KMS-11 (cell line): ENCODE results near the gene NSD2.

Experiments used
- H2AFZ ChIP-seq: fragments of 200-600 bp; sonication (generic); 2 replicates; pipeline ENCODE4 v1.6.1; 2016; ENCODE audit warnings: antibody characterized with exemption, mixed run types, low read depth
- H3K27ac ChIP-seq: fragments of 200-600 bp; sonication (generic); 2 replicates; pipeline ENCODE4 v1.6.1; 2016; ENCODE audit warnings: mild to moderate bottlenecking, mixed run types
- H3K27me3 ChIP-seq: fragments of 200-600 bp; sonication (generic); 2 replicates; pipeline ENCODE4 v1.6.1; 2017; ENCODE audit warnings: mild to moderate bottlenecking, low read depth, mixed run types, moderate library complexity; ENCODE audit not compliant: insufficient read depth
- H3K36me3 ChIP-seq: fragments of 200-600 bp; sonication (generic); 2 replicates; pipeline ENCODE4 v1.6.1; 2017; ENCODE audit warnings: mild to moderate bottlenecking, mixed run types; ENCODE audit not compliant: insufficient read depth
- H3K4me1 ChIP-seq: fragments of 200-600 bp; sonication (generic); 2 replicates; pipeline ENCODE4 v1.6.1; 2016; ENCODE audit warnings: mild to moderate bottlenecking, low read depth, mixed run types; ENCODE audit not compliant: poor library complexity, severe bottlenecking
- H3K4me2 ChIP-seq: fragments of 200-600 bp; sonication (generic); 2 replicates; pipeline ENCODE4 v1.7.0; 2016; ENCODE audit warnings: mild to moderate bottlenecking, mixed run types
- H3K4me3 ChIP-seq: fragments of 200-600 bp; sonication (generic); IDR thresholded peaks from 2 replicates; pipeline ENCODE4 v1.6.1; 2017; ENCODE audit warnings: low read depth, low read length, mixed read lengths; ENCODE audit not compliant: insufficient read depth
- H3K79me2 ChIP-seq: fragments of 200-600 bp; sonication (generic); 2 replicates; pipeline ENCODE4 v1.6.1; 2016; ENCODE audit warnings: low read depth, mixed run types; ENCODE audit not compliant: insufficient read depth
- H3K9ac ChIP-seq: fragments of 200-600 bp; sonication (generic); 2 replicates; pipeline ENCODE4 v1.6.1; 2016; ENCODE audit warnings: mild to moderate bottlenecking, mixed run types
- H4K20me1 ChIP-seq: fragments of 200-600 bp; sonication (generic); 2 replicates; pipeline ENCODE4 v1.6.1; 2016; ENCODE audit warnings: mild to moderate bottlenecking, mixed run types; ENCODE audit not compliant: insufficient read depth
- TF ChIP-seq, protein P1 (sequence below): fragments of 200-600 bp; sonication (generic); conservative IDR thresholded peaks from 2 replicates; pipeline ENCODE4 v1.6.1; 2017; ENCODE audit warnings: low read depth, mild to moderate bottlenecking, antibody characterized with exemption, low read length, moderate library complexity, mixed read lengths

The NSD2 gene

DNA sequence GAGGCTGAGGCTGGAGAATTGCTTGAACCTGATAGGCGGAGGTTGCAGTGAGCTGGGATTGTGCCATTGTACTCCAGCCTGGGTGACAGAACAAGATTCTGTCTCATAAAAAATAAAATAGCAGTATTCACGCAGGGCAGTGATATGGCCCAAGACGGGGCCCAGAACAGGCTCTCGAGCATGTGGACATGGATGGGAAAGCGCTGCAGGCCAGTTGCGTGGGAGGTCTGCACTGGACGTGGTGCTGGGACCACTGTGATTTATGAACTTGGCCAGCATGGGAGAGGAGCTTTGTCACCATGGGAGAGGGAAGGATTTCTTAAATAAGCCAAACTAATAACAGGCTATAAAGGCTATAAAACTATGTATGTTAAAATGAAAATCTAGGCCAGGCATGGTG, 51.6 kb downstream of the NSD2 start:
- H3K27ac ChIP-seq = no peak overlapping the region
- peaks cover 72% of the 10 kb centered on the region for H3K79me2 ChIP-seq
- no peak overlapping the region for H2AFZ ChIP-seq
- no peak overlapping the region for H3K9ac ChIP-seq
- peaks cover 48% of the 10 kb centered on the region for H3K4me1 ChIP-seq
- peaks cover 9% of the 10 kb centered on the region; the same call in 1 of the 2 replicates for H4K20me1 ChIP-seq
- no peak overlapping the region for H3K4me2 ChIP-seq
- TF ChIP-seq, protein P1, sequence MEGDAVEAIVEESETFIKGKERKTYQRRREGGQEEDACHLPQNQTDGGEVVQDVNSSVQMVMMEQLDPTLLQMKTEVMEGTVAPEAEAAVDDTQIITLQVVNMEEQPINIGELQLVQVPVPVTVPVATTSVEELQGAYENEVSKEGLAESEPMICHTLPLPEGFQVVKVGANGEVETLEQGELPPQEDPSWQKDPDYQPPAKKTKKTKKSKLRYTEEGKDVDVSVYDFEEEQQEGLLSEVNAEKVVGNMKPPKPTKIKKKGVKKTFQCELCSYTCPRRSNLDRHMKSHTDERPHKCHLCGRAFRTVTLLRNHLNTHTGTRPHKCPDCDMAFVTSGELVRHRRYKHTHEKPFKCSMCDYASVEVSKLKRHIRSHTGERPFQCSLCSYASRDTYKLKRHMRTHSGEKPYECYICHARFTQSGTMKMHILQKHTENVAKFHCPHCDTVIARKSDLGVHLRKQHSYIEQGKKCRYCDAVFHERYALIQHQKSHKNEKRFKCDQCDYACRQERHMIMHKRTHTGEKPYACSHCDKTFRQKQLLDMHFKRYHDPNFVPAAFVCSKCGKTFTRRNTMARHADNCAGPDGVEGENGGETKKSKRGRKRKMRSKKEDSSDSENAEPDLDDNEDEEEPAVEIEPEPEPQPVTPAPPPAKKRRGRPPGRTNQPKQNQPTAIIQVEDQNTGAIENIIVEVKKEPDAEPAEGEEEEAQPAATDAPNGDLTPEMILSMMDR = no peak
- no peaks in the 10 kb centered on the region for H3K27me3 ChIP-seq
- no peak overlapping the region for H3K4me3 ChIP-seq
- H3K36me3 ChIP-seq = peaks cover 4% of the 10 kb centered on the region; the same call in 1 of the 2 replicates

- Histone ChIP-seq H3K79me2 (peaks cover 42% of the 10 kb centered on the region; the same call in 1 of the 2 replicates), H3K4me3 (no peak overlapping the region), H3K27ac (no peak overlapping the region; the same call in 1 of the 2 replicates), H3K36me3 (peaks cover 4% of the 10 kb centered on the region; the same call in 1 of the 2 replicates), H3K9ac (no peak overlapping the region), H2AFZ (no peak overlapping the region), H4K20me1 (no peaks in the 10 kb centered on the region; the same call in 1 of the 2 replicates), H3K4me1 (peaks cover 29% of the 10 kb centered on the region), H3K4me2 (no peak overlapping the region), H3K27me3 (no peaks in the 10 kb centered on the region)
- TF ChIP-seq, protein P1 = no peak
These were observed 56.5 kb downstream of the NSD2 start for GRCh38 chr4:1927675-1928074.

DNA sequence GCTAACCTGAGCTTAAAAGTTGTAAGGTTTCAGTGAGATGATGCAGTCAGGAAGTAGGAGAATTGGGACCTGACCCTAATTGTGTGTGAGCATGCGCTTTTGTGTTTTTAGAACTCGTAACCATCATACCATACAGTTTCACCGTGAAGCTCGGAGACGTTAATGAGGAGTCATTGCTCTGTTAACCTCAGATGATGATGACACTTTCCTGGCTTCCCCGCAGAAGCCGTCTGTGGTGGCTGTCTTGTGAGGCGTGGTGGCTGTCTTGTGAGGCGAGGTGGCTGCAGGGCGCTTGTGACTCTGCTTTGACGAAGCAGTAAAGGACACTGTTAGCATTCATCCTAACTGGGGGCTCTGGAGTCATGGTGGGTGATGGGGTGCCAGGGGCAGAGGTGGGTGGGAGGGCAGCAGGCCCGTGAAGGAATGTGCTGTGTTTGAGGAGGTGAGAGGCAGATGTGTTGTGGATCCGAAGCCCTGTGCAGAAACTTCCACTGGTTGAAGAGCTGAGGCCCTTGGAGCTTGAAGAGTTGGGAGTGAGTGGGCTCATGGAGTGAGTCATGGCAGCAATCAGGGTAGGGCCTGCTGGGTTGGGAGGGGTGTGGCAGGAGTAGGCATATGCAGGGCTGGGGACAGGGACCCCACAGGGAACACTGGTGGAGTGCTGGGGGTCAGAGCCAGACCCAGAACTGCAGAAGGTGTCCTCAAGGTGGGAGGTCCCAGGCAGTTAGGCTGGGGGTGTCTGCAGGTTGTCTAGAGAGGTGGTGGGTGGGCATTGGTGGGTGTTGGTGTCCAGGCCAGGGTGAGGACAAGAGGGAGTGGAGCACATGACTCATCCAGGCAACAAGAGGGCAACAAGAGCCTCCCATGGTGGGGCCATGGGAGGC, 57.4 kb downstream of the NSD2 start:
- H3K4me3 ChIP-seq = no peak overlapping the region
- no peak overlapping the region for H3K9ac ChIP-seq
- H3K27me3 ChIP-seq = no peaks in the 10 kb centered on the region
- TF ChIP-seq, protein P1 = no peak
- peaks cover 36% of the 10 kb centered on the region; the same call in 1 of the 2 replicates for H3K79me2 ChIP-seq
- no peak overlapping the region for H3K4me2 ChIP-seq
- no peaks in the 10 kb centered on the region; the same call in 1 of the 2 replicates for H4K20me1 ChIP-seq
- H3K4me1 ChIP-seq = peaks cover 24% of the 10 kb centered on the region
- H3K27ac ChIP-seq = no peak overlapping the region; the same call in 1 of the 2 replicates
- H2AFZ ChIP-seq = no peak overlapping the region
- peaks cover 4% of the 10 kb centered on the region; the same call in 1 of the 2 replicates for H3K36me3 ChIP-seq

GRCh38 chr4:1932736-1933135, 61.5 kb downstream of the NSD2 start:
- Histone ChIP-seq H3K79me2 (peaks cover 24% of the 10 kb centered on the region; the same call in 1 of the 2 replicates), H4K20me1 (no peaks in the 10 kb centered on the region; the same call in 1 of the 2 replicates), H3K36me3 (no peaks in the 10 kb centered on the region; the same call in 1 of the 2 replicates), H3K4me2 (no peak overlapping the region), H3K9ac (no peak overlapping the region), H3K4me1 (peaks cover 5% of the 10 kb centered on the region), H3K27me3 (no peaks in the 10 kb centered on the region), H2AFZ (no peak overlapping the region), H3K4me3 (no peak overlapping the region), H3K27ac (no peak overlapping the region)
- TF ChIP-seq, protein P1 = no peak
